ENCODE data around the gene KIAA1217. TPM values are rescaled to one million over a fixed set of nuclear protein-coding genes. Genes with fewer than 3 reads are reported as not detected.

Gene KIAA1217
- total and polyA plus RNA-seq, 2 of the 8 experiments (the other 6 are each of a cell fraction or from before 2014, with no cell fraction given), result 4.5 to 15.6 TPM

DNA sequence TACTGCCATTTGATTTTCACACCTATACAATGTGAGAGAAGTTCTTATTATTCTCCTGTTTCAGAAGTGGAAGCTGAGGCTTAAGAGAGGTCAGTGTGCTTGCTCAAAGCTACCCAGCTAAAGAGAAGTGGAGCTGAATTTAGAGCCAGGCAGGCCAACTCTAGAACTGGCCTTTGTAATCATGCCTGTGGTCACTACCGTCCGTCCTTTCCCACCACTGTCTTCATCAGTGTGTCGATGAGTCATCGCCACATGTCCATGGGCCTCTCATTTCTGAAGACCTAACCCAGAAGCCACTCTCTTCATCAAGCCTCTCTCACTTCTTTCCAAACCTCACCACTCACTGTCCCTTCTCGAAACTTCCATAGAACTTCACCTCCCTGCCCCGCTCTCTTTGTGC lies 237.8 kb downstream of the KIAA1217 start:
- Histone ChIP-seq H4K5ac (ENCODE audit: insufficient read length, low read depth, low read length) (no peak overlapping the region), H3K27me3 (replicated peaks in 1 of 4; ENCODE audit: control insufficient read depth in 3 of 4, extremely low read depth in 1 of 4, insufficient read depth in 3 of 4, low read length in 3 of 4) (no peaks in the 10 kb centered on the region), H2BK5ac (ENCODE audit: low read depth, low read length) (no peak overlapping the region), H3K9ac (replicated peaks in 1 of 4; ENCODE audit: extremely low read depth in 1 of 4, low read depth in 3 of 4, low read length in 3 of 4) (no peak overlapping the region), H4K91ac (replicated peaks; ENCODE audit: insufficient read length, low read length) (no peak overlapping the region), H2BK120ac (replicated peaks; ENCODE audit: low read depth, low read length) (no peak overlapping the region), H3K56ac (replicated peaks; ENCODE audit: insufficient read length, low read depth, low read length) (no peak overlapping the region), H2BK20ac (ENCODE audit: low read length) (no peak overlapping the region), H3K4ac (replicated peaks; ENCODE audit: insufficient read length, low read depth, low read length) (no peak overlapping the region), H2AK5ac (ENCODE audit: low read depth, low read length) (no peak overlapping the region), H3K14ac (ENCODE audit: insufficient read length) (no peak overlapping the region), H3K36me3 (ENCODE audit: control insufficient read depth in 2 of 4, insufficient read depth in 4 of 4, low read length in 3 of 4) (no peaks in the 10 kb centered on the region), H3K9me3 (ENCODE audit: insufficient read depth in 2 of 2, low read depth in 1 of 2, low read length in 1 of 2) (no peaks in the 10 kb centered on the region), H3K79me1 (ENCODE audit: low read depth, low read length) (no peaks in the 10 kb centered on the region), H3K27ac (ENCODE audit: low read depth, low read length) (no peak overlapping the region), H2AFZ (ENCODE audit: low read length) (no peak overlapping the region), H2BK15ac (ENCODE audit: low read length) (no peak overlapping the region), H3K23me2 (ENCODE audit: low read depth, low read length) (no peaks in the 10 kb centered on the region), H3K18ac (ENCODE audit: extremely low read depth, low read length) (no peak overlapping the region), H4K20me1 (replicated peaks in 1 of 2; ENCODE audit: control insufficient read depth in 1 of 2, insufficient read depth in 2 of 2, low read length in 2 of 2) (peaks cover 0 to 2% of the 10 kb centered on the region in 2 experiments), H3K4me3 (ENCODE audit: extremely low read depth in 1 of 4, insufficient read depth in 2 of 4, low read depth in 3 of 4, low read length in 4 of 4) (no peak overlapping the region), H3K4me2 (ENCODE audit: insufficient read depth in 1 of 2, low read depth in 2 of 2, low read length in 2 of 2) (no peak overlapping the region), H3K23ac (ENCODE audit: insufficient read length) (no peak overlapping the region), H4K8ac (ENCODE audit: extremely low read depth, insufficient read depth, low read length) (no peak overlapping the region), H2BK12ac (ENCODE audit: low read depth, low read length) (no peak overlapping the region), H3K79me2 (ENCODE audit: control insufficient read depth in 1 of 2, insufficient read depth in 2 of 2, low read length in 2 of 2) (no peaks in the 10 kb centered on the region), H3K4me1 (replicated peaks in 1 of 4; ENCODE audit: control insufficient read depth in 3 of 4, insufficient read depth in 4 of 4, low read length in 3 of 4) (peaks cover 0 to 6% (median 4%) of the 10 kb centered on the region in 4 experiments; a peak in 4 of 7 replicates)
- no peak for DNase-seq (ENCODE audit: low read depth in 1 of 2, low spot score in 2 of 2)
- FAIRE-seq, result no peak
- TF ChIP-seq HDAC2 (IDR thresholded peaks at IDR 0.05; ENCODE audit: borderline replicate concordance in 1 of 2, low read depth in 2 of 2, low read length in 2 of 2) (no peak), EP300 (IDR thresholded peaks at IDR 0.05; ENCODE audit: borderline replicate concordance in 1 of 2, low read depth in 2 of 2, low read length in 2 of 2) (no peak), NRF1 (IDR thresholded peaks at IDR 0.05; ENCODE audit: low read depth, low read length) (no peak), CBX5 (IDR thresholded peaks at IDR 0.05; ENCODE audit: low read depth, low read length) (no peak)
- CTCF ChIA-PET (ENCODE audit: partially characterized antibody), result no interaction called here
- 92% methylated on average over 6 of the region's 6 CpGs; no CpG with 5 or more reads in 1 of the 2 experiments for WGBS, 2 experiments (ENCODE audit: extremely low coverage in 1 of 2, insufficient coverage in 1 of 2, insufficient read length in 1 of 2, insufficient replicate concordance in 2 of 2, low coverage in 1 of 2, low lambda C conversion rate in 2 of 2, missing lambda C conversion rate in 1 of 2)
- POLR2A ChIA-PET (ENCODE audit: partially characterized antibody), result no interaction called here

All from H1 (cell line).